AG04450 (cell line): ENCODE data around the gene LEKR1. TPM values are rescaled to one million over a fixed set of nuclear protein-coding genes. Genes with fewer than 3 reads are reported as not detected.

ENCODE experiments used
- CTCF ChIA-PET: fragments of 300-600, 350-600 bp; formaldehyde crosslinking; extraction: SDS; loops from one replicate; lab custom pipeline; 2022; ENCODE audit warnings: antibody characterized with exemption, inconsistent platforms; lab: Charles Lee
- POLR2A ChIA-PET: fragments of 350-600 bp; formaldehyde crosslinking; extraction: SDS; loops from one replicate; lab custom pipeline; 2021; ENCODE audit warnings: antibody characterized with exemption, inconsistent platforms; lab: Yijun Ruan, JAX
- DNase-seq: peaks from one replicate; pipeline ENCODE4 v3.0.0-alpha.2; 2011; ENCODE audit warnings: low read depth, low spot score
- H3K27ac ChIP-seq: one replicate; pipeline ENCODE4 v1.5.1; 2012; ENCODE audit warnings: low read depth, low read length, control low read depth
- H3K27me3 ChIP-seq: one replicate; pipeline ENCODE4 v1.6.0; 2012; ENCODE audit warnings: low read length; ENCODE audit not compliant: control insufficient read depth, insufficient read depth
- H3K4me3 ChIP-seq: 2 replicates; pipeline ENCODE4 v1.5.1; 2011; ENCODE audit warnings: mild to moderate bottlenecking, low read depth, low read length, control low read depth
- H3K9me3 ChIP-seq: 2 replicates; pipeline ENCODE4 v1.5.1; 2012; ENCODE audit warnings: low read length; ENCODE audit not compliant: control insufficient read depth, insufficient read depth
- polyA plus RNA-seq: library from polyadenylated mRNA; depleted of rRNA; stranded (reverse); fragments of >200 nt; gene quantifications from 2 replicates; pipeline ENCODE4 v1.2.3, GENCODE V29; 2011
- TF ChIP-seq, protein P1 (sequence below): IDR thresholded peaks from 2 replicates; pipeline ENCODE4 v1.5.1; 2011; ENCODE audit warnings: low read depth, low read length, control low read depth, inconsistent platforms

LEKR1 gene
- polyA plus RNA-seq, 1 experiment: 0.26 TPM

- Histone ChIP-seq H3K9me3 (no peaks in the 10 kb centered on the region), H3K27me3 (no peaks in the 10 kb centered on the region), H3K4me3 (no peak overlapping the region), H3K27ac (no peak overlapping the region)
- CTCF ChIA-PET: no interaction called here
- DNase-seq: no peak
- TF ChIP-seq, protein P1, sequence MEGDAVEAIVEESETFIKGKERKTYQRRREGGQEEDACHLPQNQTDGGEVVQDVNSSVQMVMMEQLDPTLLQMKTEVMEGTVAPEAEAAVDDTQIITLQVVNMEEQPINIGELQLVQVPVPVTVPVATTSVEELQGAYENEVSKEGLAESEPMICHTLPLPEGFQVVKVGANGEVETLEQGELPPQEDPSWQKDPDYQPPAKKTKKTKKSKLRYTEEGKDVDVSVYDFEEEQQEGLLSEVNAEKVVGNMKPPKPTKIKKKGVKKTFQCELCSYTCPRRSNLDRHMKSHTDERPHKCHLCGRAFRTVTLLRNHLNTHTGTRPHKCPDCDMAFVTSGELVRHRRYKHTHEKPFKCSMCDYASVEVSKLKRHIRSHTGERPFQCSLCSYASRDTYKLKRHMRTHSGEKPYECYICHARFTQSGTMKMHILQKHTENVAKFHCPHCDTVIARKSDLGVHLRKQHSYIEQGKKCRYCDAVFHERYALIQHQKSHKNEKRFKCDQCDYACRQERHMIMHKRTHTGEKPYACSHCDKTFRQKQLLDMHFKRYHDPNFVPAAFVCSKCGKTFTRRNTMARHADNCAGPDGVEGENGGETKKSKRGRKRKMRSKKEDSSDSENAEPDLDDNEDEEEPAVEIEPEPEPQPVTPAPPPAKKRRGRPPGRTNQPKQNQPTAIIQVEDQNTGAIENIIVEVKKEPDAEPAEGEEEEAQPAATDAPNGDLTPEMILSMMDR: no peak
- POLR2A ChIA-PET: no interaction called here
Observed at GRCh38 chr3:157029365-157029790, 203.2 kb downstream of the LEKR1 start.

- TF ChIP-seq, protein P1: no peak
- Histone ChIP-seq H3K27ac (no peak overlapping the region), H3K4me3 (no peak overlapping the region), H3K9me3 (no peaks in the 10 kb centered on the region), H3K27me3 (no peaks in the 10 kb centered on the region)
- CTCF ChIA-PET: no interaction called here
- POLR2A ChIA-PET: no interaction called here
- DNase-seq: no peak
Observed at GRCh38 chr3:157030712-157031111, 204.6 kb downstream of the LEKR1 start.

- POLR2A ChIA-PET: no interaction called here
- no peak for DNase-seq
- Histone ChIP-seq H3K27ac (no peak overlapping the region), H3K9me3 (no peaks in the 10 kb centered on the region), H3K27me3 (no peaks in the 10 kb centered on the region), H3K4me3 (no peak overlapping the region)
- CTCF ChIA-PET: no interaction called here
- TF ChIP-seq, protein P1: no peak
Observed at GRCh38 chr3:157033001-157033400, 206.8 kb downstream of the LEKR1 start.

DNA sequence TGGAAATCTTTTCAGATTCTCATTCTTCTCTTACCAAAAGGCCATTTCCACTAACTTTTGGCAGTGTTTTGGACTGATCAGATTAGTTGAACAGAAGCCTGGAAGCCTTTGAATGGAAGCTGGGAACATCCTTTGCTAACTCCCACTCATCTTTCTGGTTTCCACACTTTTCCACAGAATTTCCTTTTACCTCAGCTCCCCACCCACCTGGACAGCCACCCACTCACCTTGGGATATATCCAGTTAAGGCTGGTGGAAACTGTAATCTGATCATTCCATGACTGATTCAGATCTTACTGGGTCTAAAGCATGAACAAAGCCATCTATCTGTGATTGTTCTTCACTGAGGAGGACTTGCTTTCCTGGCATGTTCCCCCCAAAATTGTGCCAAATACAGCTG lies 214.3 kb downstream of the LEKR1 start:
- TF ChIP-seq, protein P1: no peak
- Histone ChIP-seq H3K9me3 (no peaks in the 10 kb centered on the region), H3K4me3 (no peak overlapping the region), H3K27me3 (no peaks in the 10 kb centered on the region), H3K27ac (no peak overlapping the region)
- no peak for DNase-seq
- POLR2A ChIA-PET: no interaction called here
- CTCF ChIA-PET: interaction anchor here (0.6 kb wide), 1 partner anchor 1991 kb away, joined by 3 read pairs; no protein-coding TSS in a partner anchor

DNA sequence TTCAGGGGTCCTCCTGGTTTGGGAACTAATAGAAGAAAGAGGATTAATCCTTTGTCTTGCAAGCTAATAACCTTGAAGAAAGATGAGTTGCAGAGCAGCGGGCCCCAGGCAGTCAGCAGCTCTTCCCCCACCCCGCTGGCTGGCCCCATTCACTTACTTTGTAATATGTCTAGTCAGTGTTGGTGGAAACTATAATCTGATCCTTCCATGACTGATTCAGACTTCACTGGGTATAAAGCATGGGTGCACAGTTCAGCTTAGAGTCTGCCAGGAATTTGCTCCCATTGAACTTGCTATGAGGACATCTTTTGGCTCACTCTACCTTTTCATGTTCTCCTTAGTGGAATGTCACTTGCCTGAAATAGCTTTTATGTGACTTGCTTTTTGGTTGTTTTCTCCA lies 216.1 kb downstream of the LEKR1 start:
- TF ChIP-seq, protein P1: no peak
- no peaks in the 10 kb centered on the region for H3K9me3 ChIP-seq
- no peaks in the 10 kb centered on the region for H3K27me3 ChIP-seq
- ChIA-PET POLR2A (no interaction called here), CTCF (no interaction called here)
- DNase-seq: no peak
- H3K4me3 ChIP-seq: no peak overlapping the region
- no peak overlapping the region for H3K27ac ChIP-seq
